Naive B cell (primary cell): ENCODE data around the gene CNP. TPM values are rescaled to one million over a fixed set of nuclear protein-coding genes. Genes with fewer than 3 reads are reported as not detected.

Experiments
- ATAC-seq, 2 donors: fragments of 150-1000 bp; cut with Tn5 transposase; 2 replicates each; pipeline ENCODE4 v1.10.0; 2021; ENCODE audit warnings: low read depth in 2 of 2, mild to moderate bottlenecking in 2 of 2, moderate library complexity in 2 of 2
- DNase-seq: peaks from one replicate; pipeline ENCODE4 v3.0.0; 2022
- H3K27ac Mint-ChIP-seq, 6 donors: one replicate each; pipeline ENCODE4 v1.8.0; 2020 to 2022; ENCODE audit warnings: mild to moderate bottlenecking in 6 of 6, mixed read lengths in 6 of 6, moderate library complexity in 5 of 6, inconsistent platforms in 2 of 6
- H3K27me3 Mint-ChIP-seq, 3 donors: one replicate each; pipeline ENCODE4 v1.8.0; 2021 to 2022; ENCODE audit warnings: mixed read lengths in 3 of 3, mild to moderate bottlenecking in 1 of 3
- H3K36me3 Mint-ChIP-seq, 2 donors: one replicate each; pipeline ENCODE4 v1.8.0; 2020 to 2022; ENCODE audit warnings: mixed read lengths in 2 of 2, inconsistent platforms in 1 of 2, mild to moderate bottlenecking in 1 of 2
- H3K4me1 Mint-ChIP-seq, 3 donors: one replicate each; pipeline ENCODE4 v1.8.0; 2020 to 2022; ENCODE audit warnings: mixed read lengths in 3 of 3, inconsistent platforms in 1 of 3, mild to moderate bottlenecking in 1 of 3, moderate library complexity in 1 of 3
- H3K4me3 Mint-ChIP-seq, 8 donors: one replicate each; pipeline ENCODE4 v1.8.0; 2020 to 2022; ENCODE audit warnings: mild to moderate bottlenecking in 8 of 8, mixed read lengths in 8 of 8, moderate library complexity in 8 of 8, inconsistent platforms in 2 of 8
- H3K9me3 Mint-ChIP-seq, 7 donors: one replicate each; pipeline ENCODE4 v1.8.0; 2020 to 2022; ENCODE audit warnings: mixed read lengths in 7 of 7, mild to moderate bottlenecking in 5 of 7, inconsistent platforms in 2 of 7, moderate library complexity in 1 of 7
- polyA plus RNA-seq, 6 donors: library from polyadenylated mRNA; unstranded; fragments of 300-500 nt; fragmentation: Illumina TruSeq; gene quantifications; one replicate each; pipeline ENCODE4 v1.2.3, GENCODE V29; 2021; ENCODE audit warnings: low read depth in 6 of 6

CNP gene
- polyA plus RNA-seq, 6 donors from 2014 or later, result 27.5 to 42.4 (median 34.8) TPM

- H3K36me3 Mint-ChIP-seq, result no peaks in the 10 kb centered on the region
- H3K4me3 Mint-ChIP-seq, result no peak overlapping the region
- no peaks in the 10 kb centered on the region for H3K4me1 Mint-ChIP-seq
- DNase-seq, result no peak
- H3K9me3 Mint-ChIP-seq, result no peaks in the 10 kb centered on the region
- H3K27me3 Mint-ChIP-seq, result no peaks in the 10 kb centered on the region
- ATAC-seq, result no peak
- peak overlapping the region in 1 of 6 donors; percentile 30 for H3K27ac Mint-ChIP-seq
Measured at GRCh38 chr17:41957031-41957868, 9.3 kb upstream of the CNP start.

GRCh38 chr17:41957869-41958439 is 8.6 kb upstream of the CNP start:
- Mint-ChIP-seq H3K36me3 (no peaks in the 10 kb centered on the region), H3K27me3 (no peaks in the 10 kb centered on the region), H3K27ac (no peak overlapping the region), H3K4me3 (no peak overlapping the region), H3K4me1 (peaks cover 0 to 4% (median 2%) of the 10 kb centered on the region in 3 donors), H3K9me3 (no peaks in the 10 kb centered on the region)
- no peak for DNase-seq
- ATAC-seq, result no peak

DNA sequence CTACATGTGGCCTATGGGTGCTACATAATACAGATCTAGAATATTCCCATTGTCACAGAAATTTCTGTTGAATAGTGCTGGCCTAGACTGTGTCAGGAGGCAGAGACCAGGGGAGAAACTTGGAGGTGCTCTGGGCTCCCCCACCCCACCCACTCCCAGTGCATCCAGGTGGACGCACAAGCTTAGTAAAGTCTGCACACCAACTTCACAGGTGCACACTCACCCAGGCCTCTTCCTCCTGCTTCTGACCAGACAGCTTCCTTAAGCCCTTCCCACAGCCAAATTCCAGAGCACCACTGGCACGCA is 7.6 kb upstream of the CNP start:
- Mint-ChIP-seq H3K27me3 (no peaks in the 10 kb centered on the region), H3K36me3 (no peaks in the 10 kb centered on the region), H3K4me3 (no peak overlapping the region), H3K4me1 (peaks cover 0 to 5% (median 3%) of the 10 kb centered on the region in 3 donors), H3K9me3 (no peaks in the 10 kb centered on the region), H3K27ac (no peak overlapping the region)
- ATAC-seq (no peak), DNase-seq (no peak)

GRCh38 chr17:41959336-41960095 is 7.1 kb upstream of the CNP start:
- Mint-ChIP-seq H3K4me1 (peaks cover 0 to 5% (median 3%) of the 10 kb centered on the region in 3 donors), H3K4me3 (peak overlapping the region in 1 of 8 donors; percentile 10), H3K36me3 (no peaks in the 10 kb centered on the region), H3K27me3 (no peaks in the 10 kb centered on the region), H3K27ac (peak overlapping the region in 2 of 6 donors; percentile 74 to 83), H3K9me3 (no peaks in the 10 kb centered on the region)
- ATAC-seq (no peak), DNase-seq (no peak)

GRCh38 chr17:41962111-41962510 is 4.5 kb upstream of the CNP start:
- DNase-seq (no peak), ATAC-seq (no peak)
- peak overlapping the region in 1 of 6 donors; percentile 25 for H3K27ac Mint-ChIP-seq

DNA sequence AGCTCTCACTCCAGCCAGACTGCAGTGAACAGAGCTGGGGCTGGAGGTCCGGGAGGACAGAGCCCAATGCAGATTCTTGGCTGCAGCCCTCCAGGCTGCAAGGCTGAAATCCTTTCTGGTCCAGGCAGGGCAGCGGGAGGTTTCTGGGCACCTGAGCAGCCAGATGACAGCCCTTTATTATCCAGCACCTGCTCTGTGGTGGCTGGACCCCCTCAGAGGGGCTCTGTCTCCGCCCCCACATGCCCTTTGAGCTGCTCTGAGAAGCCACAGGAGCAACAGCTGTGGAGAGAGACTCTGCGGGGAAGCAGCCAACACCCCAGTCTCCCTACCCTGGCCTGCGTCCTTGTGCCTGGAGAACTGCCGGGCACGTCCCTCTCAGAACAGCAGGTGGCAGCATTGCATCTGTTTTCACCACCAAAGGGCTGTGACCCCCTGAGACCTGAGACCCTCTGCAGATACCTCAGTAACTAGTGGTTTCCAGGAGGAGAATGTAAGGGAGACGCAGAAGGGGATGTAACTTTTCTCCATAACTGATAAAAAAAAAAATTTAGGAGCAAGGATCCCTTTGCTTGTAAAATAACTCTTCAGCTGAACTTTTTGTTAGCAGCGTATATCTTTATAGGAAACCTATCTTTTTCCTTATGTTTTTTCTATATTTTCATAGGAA is 3.7 kb upstream of the CNP start:
- ATAC-seq (peak; percentile 31 to 33), DNase-seq (peak; percentile 70)
- Mint-ChIP-seq H3K36me3 (no peaks in the 10 kb centered on the region), H3K4me1 (peaks cover 16 to 26% (median 22%) of the 10 kb centered on the region in 3 donors), H3K27ac (no peak overlapping the region), H3K9me3 (no peaks in the 10 kb centered on the region), H3K4me3 (peak overlapping the region in 3 of 8 donors; percentile 13 to 82 (median 61)), H3K27me3 (no peaks in the 10 kb centered on the region)

More at GRCh38 chr17:41962111-41962510, 4.5 kb upstream of the CNP start:
- Mint-ChIP-seq H3K4me3 (no peak overlapping the region), H3K36me3 (no peaks in the 10 kb centered on the region), H3K9me3 (no peaks in the 10 kb centered on the region), H3K27me3 (no peaks in the 10 kb centered on the region), H3K4me1 (peaks cover 14 to 19% (median 15%) of the 10 kb centered on the region in 3 donors)

- Mint-ChIP-seq H3K27me3 (no peaks in the 10 kb centered on the region), H3K9me3 (no peaks in the 10 kb centered on the region), H3K4me1 (peaks cover 19 to 46% (median 34%) of the 10 kb centered on the region in 3 donors), H3K27ac (peak overlapping the region; percentile 68 to 96 (median 92)), H3K36me3 (no peaks in the 10 kb centered on the region), H3K4me3 (peak overlapping the region; percentile 84 to 93 (median 88))
- ATAC-seq, result peak; percentile 28 to 32
- peak; percentile 33 for DNase-seq
Measured at GRCh38 chr17:41965694-41966462, 717 bp upstream of the CNP start.

DNA sequence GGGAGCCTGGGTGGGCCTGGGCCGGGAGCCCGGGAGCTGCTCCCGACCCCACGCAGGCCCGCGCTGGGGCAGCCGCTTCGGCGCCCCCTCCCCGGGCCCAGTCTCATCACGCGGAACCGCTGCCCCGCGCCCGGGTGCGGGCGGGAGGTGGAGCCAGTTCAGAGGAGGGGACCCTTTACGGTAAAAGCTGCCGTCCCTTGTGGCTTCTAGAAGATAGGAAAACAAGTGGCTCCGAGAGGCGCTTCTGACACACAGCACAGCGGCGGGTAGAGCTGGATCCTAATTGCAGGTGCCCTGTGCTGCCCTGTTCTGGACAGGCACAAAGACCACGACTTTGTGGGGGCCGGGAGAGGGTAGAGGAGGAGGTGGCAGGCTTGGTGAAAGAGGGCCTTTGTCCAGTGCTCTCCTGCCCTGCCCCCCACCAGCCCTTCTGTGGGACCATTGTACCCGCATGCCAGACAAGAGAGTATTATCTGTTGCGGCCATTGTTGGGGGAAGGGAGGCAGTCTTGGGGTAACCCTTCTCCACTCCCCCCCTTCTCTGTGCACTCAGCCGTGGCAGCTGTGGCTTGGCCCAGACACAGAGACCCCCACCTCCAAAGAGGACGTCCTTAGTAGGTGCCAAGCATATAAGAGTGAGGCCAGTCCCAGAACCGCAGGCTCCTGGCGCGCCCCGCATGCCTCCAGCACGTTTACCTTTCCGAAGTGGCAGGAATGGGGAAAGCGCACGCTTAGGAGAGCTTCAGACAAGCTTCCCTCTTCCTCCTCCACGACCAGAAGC is 736 bp downstream of the CNP start:
- DNase-seq (no peak), ATAC-seq (no peak)
- Mint-ChIP-seq H3K27ac (peak overlapping the region in 5 of 6 donors; percentile 59 to 79 (median 74)), H3K27me3 (no peaks in the 10 kb centered on the region), H3K9me3 (no peaks in the 10 kb centered on the region), H3K4me1 (peaks cover 25 to 57% (median 40%) of the 10 kb centered on the region in 3 donors), H3K36me3 (no peaks in the 10 kb centered on the region), H3K4me3 (peak overlapping the region; percentile 78 to 91 (median 87))

DNA sequence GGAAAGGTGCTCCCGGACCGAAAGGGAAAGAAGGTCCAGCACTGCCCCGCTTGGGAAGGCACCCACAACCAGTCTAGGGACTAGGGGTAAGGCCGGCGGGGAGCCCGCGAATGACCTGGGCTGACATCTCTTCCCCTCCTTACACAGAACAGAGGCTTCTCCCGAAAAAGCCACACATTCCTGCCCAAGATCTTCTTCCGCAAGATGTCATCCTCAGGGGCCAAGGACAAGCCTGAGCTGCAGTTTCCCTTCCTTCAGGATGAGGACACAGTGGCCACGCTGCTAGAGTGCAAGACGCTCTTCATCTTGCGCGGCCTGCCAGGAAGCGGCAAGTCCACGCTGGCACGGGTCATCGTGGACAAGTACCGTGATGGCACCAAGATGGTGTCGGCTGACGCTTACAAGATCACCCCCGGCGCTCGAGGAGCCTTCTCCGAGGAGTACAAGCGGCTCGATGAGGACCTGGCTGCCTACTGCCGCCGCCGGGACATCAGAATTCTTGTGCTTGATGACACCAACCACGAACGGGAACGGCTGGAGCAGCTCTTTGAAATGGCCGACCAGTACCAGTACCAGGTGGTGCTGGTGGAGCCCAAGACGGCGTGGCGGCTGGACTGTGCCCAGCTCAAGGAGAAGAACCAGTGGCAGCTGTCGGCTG is 1.5 kb downstream of the CNP start:
- no peak for DNase-seq
- Mint-ChIP-seq H3K4me3 (peak overlapping the region; percentile 72 to 91 (median 87)), H3K27ac (peak overlapping the region in 5 of 6 donors; percentile 9 to 77 (median 59)), H3K4me1 (peaks cover 28 to 64% (median 42%) of the 10 kb centered on the region in 3 donors), H3K27me3 (no peaks in the 10 kb centered on the region), H3K36me3 (no peaks in the 10 kb centered on the region), H3K9me3 (no peaks in the 10 kb centered on the region)
- no peak for ATAC-seq

DNA sequence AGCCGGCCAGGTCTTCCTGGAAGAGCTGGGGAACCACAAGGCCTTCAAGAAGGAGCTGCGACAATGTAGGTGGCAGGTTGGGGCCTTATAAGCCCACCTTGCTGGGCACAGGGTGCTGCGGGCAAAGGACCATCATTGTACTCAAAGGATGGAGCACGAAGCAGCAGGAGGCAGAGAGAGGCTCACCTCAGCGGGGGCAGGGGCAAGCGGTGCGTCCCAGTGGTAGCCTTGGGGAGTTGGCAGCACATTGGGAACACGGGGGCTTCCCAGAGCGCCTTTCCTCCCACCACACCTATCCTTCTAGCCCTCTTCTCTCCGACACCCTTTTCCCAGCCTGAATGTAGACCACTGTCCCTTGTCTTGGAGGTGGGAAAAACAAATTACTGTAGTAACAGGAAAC is 2.1 kb downstream of the CNP start:
- no peaks in the 10 kb centered on the region for H3K36me3 Mint-ChIP-seq
- DNase-seq (no peak), ATAC-seq (no peak)
- H3K9me3 Mint-ChIP-seq, result no peaks in the 10 kb centered on the region
- peak overlapping the region in 4 of 8 donors; percentile 50 to 89 (median 86) for H3K4me3 Mint-ChIP-seq
- H3K27me3 Mint-ChIP-seq, result no peaks in the 10 kb centered on the region
- H3K4me1 Mint-ChIP-seq, result peaks cover 28 to 66% (median 47%) of the 10 kb centered on the region in 3 donors
- H3K27ac Mint-ChIP-seq, result peak overlapping the region in 1 of 6 donors; percentile 77

DNA sequence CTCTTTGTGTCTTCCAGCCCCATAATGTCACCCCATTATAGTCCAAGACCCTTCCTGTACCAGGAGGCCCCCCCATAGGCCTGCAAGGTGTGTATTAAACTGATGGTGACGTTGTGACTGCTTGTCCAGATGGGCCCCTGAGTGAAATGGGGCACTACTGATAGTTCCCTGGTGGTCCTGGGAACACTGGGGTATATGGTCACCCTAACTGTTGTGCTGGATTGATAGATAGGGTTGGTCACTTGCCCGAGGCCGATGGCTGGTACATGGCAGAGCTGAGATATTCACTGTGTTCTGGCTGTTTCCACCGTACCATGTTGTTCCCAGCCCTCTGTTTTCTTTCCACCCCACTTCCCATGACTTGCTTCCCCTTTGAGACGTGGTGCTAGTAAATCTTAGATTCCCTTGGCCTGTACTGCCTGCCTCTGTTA is 4.3 kb downstream of the CNP start:
- peak overlapping the region in 2 of 6 donors; percentile 50 to 51 for H3K27ac Mint-ChIP-seq
- peak overlapping the region in 1 of 8 donors; percentile 74 for H3K4me3 Mint-ChIP-seq
- no peaks in the 10 kb centered on the region for H3K9me3 Mint-ChIP-seq
- H3K36me3 Mint-ChIP-seq, result no peaks in the 10 kb centered on the region
- DNase-seq (no peak), ATAC-seq (no peak)
- peaks cover 16 to 60% (median 34%) of the 10 kb centered on the region in 3 donors for H3K4me1 Mint-ChIP-seq
- no peaks in the 10 kb centered on the region for H3K27me3 Mint-ChIP-seq
